ENCODE results near the gene MMP12. TPM values are rescaled to one million over a fixed set of nuclear protein-coding genes. Genes with fewer than 3 reads are reported as not detected.

Gene MMP12
- total RNA-seq (not detected), polyA plus RNA-seq (not detected)

DNA sequence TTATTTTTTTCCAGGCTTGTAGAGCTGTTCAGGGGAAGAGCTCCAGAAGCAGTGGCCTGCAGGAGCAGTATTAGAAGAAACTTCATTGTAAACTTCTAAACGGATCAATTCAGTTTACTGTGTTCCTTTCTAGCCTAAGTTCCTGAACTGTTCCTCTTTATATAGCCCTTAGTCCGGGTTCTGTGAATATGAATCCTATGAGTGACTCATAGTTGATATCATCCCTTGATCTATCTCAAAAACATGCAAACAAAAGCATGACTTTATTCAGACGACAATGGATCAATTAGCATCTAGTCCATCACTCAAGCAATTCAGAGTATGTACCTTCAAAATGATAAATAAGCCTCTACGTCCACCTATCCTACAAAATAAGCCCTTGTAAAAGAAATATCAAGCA is at the start of gene MMP12:
MMP12 (minus strand) TSS at position 131 of the 400 bp plus-strand sequence; CDS start at position 86, 45 bp downstream.
- DNase-seq = no peak
- no peak within 1 kb of the TSS for H3K4me3 ChIP-seq (ENCODE audit: low read length in 2 of 2)
- no peaks in the 10 kb centered on the region for H3K27me3 ChIP-seq (ENCODE audit: insufficient read depth, low read length)
- no peak within 1 kb of the TSS for H3K27ac ChIP-seq (ENCODE audit: low read depth, low read length)
- no peak within 1 kb of the TSS for H3K27ac Mint-ChIP-seq
- ChIA-PET POLR2A (ENCODE audit: partially characterized antibody) (no interaction called here), CTCF (ENCODE audit: partially characterized antibody) (interaction anchor here (1.4 kb wide), 1 partner anchor 66 kb away, joined by 4 read pairs; no protein-coding TSS in a partner anchor)
- no peaks in the 10 kb centered on the region for H3K36me3 ChIP-seq (ENCODE audit: insufficient read depth, low read length)
- peaks cover 0 to 5% of the 10 kb centered on the region in 2 donors for H3K27me3 Mint-ChIP-seq
- no peaks in the 10 kb centered on the region for H3K4me1 ChIP-seq (ENCODE audit: insufficient read depth, low read length)
- H3K36me3 Mint-ChIP-seq = no peaks in the 10 kb centered on the region
- no peak within 1 kb of the TSS for H3K4me3 Mint-ChIP-seq
- no peaks in the 10 kb centered on the region for H3K9me3 ChIP-seq (ENCODE audit: control insufficient read depth in 1 of 2, low read length in 2 of 2)
- intact Hi-C loops (cut with micrococcal nuclease) = no loop called here
- H3K9me3 Mint-ChIP-seq = no peaks in the 10 kb centered on the region
- H3K4me1 Mint-ChIP-seq = no peaks in the 10 kb centered on the region

DNA sequence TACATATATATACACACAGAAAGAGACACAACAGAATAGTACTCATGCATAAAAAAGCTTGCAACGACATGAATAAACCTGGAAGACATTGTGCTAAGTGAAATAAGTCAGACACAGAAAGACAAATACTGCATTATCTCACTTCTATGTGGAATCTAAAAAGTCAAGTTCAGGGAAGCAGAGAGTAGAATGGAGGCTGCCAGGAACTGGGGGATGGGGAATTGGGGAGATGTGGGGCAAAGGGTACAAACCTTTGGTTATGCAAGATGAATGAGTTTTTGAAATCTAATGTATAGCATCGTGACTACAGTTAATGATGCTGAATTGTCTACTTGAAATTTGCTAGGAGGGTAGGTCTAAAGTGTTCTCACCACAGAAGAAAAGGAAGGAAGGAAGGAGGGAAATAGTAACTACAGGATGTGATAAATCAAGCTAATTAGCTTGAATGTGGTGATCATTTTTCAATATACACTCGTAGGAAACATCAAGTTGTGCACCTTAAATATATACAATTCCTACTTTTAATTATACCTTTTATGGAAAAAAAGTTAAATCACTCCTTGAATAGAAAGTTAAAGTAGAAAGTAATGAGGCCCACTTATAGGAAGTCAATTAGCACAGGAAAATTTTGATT is 46.9 kb upstream of the MMP12 start:
- ChIA-PET POLR2A (ENCODE audit: partially characterized antibody) (no interaction called here), CTCF (ENCODE audit: partially characterized antibody) (interaction anchor here (1.0 kb wide), 1 partner anchor 10 kb away, joined by 3 read pairs; no protein-coding TSS in a partner anchor)
- Histone ChIP-seq H3K36me3 (ENCODE audit: insufficient read depth, low read length) (no peaks in the 10 kb centered on the region), H3K27me3 (ENCODE audit: insufficient read depth, low read length) (no peaks in the 10 kb centered on the region), H3K9me3 (ENCODE audit: control insufficient read depth in 1 of 2, low read length in 2 of 2) (no peaks in the 10 kb centered on the region), H3K4me1 (ENCODE audit: insufficient read depth, low read length) (no peaks in the 10 kb centered on the region), H3K4me3 (ENCODE audit: low read length in 2 of 2) (no peak overlapping the region), H3K27ac (ENCODE audit: low read depth, low read length) (no peak overlapping the region)
- no peak overlapping the region for H3K4me3 Mint-ChIP-seq
- DNase-seq = no peak
- H3K36me3 Mint-ChIP-seq = no peaks in the 10 kb centered on the region
- H3K27me3 Mint-ChIP-seq = peaks cover 3 to 6% of the 10 kb centered on the region in 2 donors
- intact Hi-C loops (cut with micrococcal nuclease) = no loop called here
- no peak overlapping the region for H3K27ac Mint-ChIP-seq
- H3K4me1 Mint-ChIP-seq = peaks cover 0 to 7% (median 4%) of the 10 kb centered on the region in 4 donors
- H3K9me3 Mint-ChIP-seq = no peaks in the 10 kb centered on the region

DNA sequence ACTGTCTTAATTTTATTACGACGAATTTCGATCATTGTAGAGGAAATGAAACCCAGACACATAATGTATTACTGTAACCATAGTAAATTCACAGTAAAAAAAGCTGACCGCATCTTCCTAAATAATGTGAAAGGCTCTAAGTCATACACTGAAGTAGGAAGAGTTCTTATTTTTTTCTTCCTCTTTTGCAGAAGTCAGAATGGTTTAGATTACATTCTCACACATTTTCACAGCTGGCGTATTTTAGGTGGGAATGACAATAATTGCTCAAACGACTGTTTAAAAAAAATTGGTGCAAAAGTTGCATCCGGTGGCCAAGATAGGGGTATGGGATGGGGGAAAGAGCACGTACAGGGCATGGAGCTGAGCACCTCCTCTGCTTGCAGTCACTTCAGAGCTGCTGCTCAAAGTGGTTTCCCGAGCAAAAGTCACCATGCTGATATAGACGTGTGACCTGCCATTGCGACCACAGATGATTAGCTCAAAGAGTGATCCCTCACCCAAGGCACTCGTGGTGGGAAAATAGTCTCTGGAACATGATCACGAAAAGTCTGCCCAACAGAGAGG is 45.4 kb upstream of the MMP12 start:
- no peak overlapping the region for H3K27ac Mint-ChIP-seq
- H3K4me3 Mint-ChIP-seq = peak overlapping the region in 3 of 8 donors; percentile 21 to 45 (median 22)
- no peak for DNase-seq

DNA sequence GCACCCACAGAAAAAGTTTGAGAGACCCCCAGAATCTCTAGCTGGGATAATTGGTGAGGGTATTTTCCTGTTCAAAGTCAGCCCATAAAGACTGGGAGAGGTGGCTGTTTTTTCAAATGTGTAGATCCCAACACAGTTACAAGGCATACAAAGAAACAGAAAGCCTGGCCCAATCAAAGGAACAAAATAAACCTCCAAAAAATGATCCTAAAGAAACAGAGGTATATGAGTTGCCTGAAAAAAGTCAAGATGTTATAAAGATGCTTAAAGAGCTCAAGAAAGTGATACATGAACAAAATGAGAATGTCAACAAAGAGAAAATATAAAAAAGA is 40.2 kb upstream of the MMP12 start:
- Mint-ChIP-seq H3K9me3 (no peaks in the 10 kb centered on the region), H3K36me3 (no peaks in the 10 kb centered on the region), H3K27me3 (peaks cover 1 to 2% of the 10 kb centered on the region in 2 donors), H3K4me1 (peaks cover 0 to 1% (median under 1%) of the 10 kb centered on the region in 4 donors), H3K4me3 (no peak overlapping the region), H3K27ac (no peak overlapping the region)
- intact Hi-C loops (cut with micrococcal nuclease) = no loop called here
- ChIA-PET POLR2A (ENCODE audit: partially characterized antibody) (no interaction called here), CTCF (ENCODE audit: partially characterized antibody) (interaction anchor here (1.1 to 1.5 kb wide), 2 partner anchors 19 to 26 kb away, joined by 4 to 10 read pairs; no protein-coding TSS in a partner anchor)
- H3K27ac ChIP-seq (ENCODE audit: low read depth, low read length) = no peak overlapping the region
- no peaks in the 10 kb centered on the region for H3K4me1 ChIP-seq (ENCODE audit: insufficient read depth, low read length)
- no peak for DNase-seq
- no peaks in the 10 kb centered on the region for H3K27me3 ChIP-seq (ENCODE audit: insufficient read depth, low read length)
- no peak overlapping the region for H3K4me3 ChIP-seq (ENCODE audit: low read length in 2 of 2)
- H3K9me3 ChIP-seq (ENCODE audit: control insufficient read depth in 1 of 2, low read length in 2 of 2) = no peaks in the 10 kb centered on the region
- H3K36me3 ChIP-seq (ENCODE audit: insufficient read depth, low read length) = no peaks in the 10 kb centered on the region

More for the DNA sequence above, 45.4 kb upstream of the MMP12 start:
- H3K4me3 ChIP-seq (ENCODE audit: low read length in 2 of 2) = no peak overlapping the region
- no peaks in the 10 kb centered on the region for H3K27me3 ChIP-seq (ENCODE audit: insufficient read depth, low read length)
- ChIA-PET CTCF (ENCODE audit: partially characterized antibody) (interaction anchor here (1.2 to 1.5 kb wide), 2 partner anchors 9 to 21 kb away, joined by 4 read pairs; no protein-coding TSS in a partner anchor), POLR2A (ENCODE audit: partially characterized antibody) (no interaction called here)
- Mint-ChIP-seq H3K36me3 (no peaks in the 10 kb centered on the region), H3K4me1 (peaks cover 0 to 7% (median 4%) of the 10 kb centered on the region in 4 donors), H3K27me3 (peaks cover 3 to 6% of the 10 kb centered on the region in 2 donors), H3K9me3 (no peaks in the 10 kb centered on the region)
- H3K4me1 ChIP-seq (ENCODE audit: insufficient read depth, low read length) = no peaks in the 10 kb centered on the region
- H3K27ac ChIP-seq (ENCODE audit: low read depth, low read length) = no peak overlapping the region
- no peaks in the 10 kb centered on the region for H3K36me3 ChIP-seq (ENCODE audit: insufficient read depth, low read length)
- intact Hi-C loops (cut with micrococcal nuclease) = no loop called here
- H3K9me3 ChIP-seq (ENCODE audit: control insufficient read depth in 1 of 2, low read length in 2 of 2) = no peaks in the 10 kb centered on the region

DNA sequence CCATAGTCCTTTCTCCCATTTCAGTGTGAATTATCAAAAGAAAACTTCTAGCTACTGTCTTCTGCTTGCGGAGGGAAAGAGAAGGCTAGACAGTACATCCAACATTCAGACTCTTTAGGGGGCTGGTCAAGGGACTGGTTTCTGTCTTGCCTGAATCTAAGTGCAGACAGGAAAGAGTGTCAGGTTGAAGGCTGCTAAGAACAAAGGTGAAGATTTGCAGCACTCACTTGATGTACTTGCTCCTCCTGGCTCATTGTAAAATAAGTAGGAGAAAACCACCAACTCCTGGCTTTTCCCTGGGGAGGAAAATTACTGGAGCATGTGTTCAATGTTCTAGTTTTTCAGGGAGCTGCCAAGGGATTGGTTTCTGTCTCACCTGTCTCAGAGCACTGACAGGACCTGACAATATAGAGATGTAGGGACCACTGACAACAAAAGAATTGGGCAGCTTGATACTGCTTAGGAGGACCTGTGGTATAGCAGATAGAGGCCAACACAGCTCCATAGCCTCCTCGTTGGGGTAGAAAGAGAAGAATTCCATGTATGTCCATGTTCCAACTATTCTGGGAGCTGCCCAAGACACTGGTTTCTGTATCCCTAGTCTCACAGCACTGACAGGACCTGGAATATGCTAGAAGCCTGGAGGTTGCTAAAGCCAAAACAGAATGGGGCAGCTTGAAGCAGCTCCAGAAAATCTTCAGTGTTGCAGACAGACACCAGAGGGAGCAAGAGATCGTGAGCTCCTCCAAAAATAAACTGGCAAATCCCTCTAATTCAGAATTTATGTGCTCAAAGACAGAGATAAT is 39.7 kb upstream of the MMP12 start:
- H3K4me1 ChIP-seq (ENCODE audit: insufficient read depth, low read length) = no peaks in the 10 kb centered on the region
- POLR2A ChIA-PET (ENCODE audit: partially characterized antibody) = no interaction called here
- intact Hi-C loops (cut with micrococcal nuclease) = no loop called here
- DNase-seq = no peak
- H3K36me3 Mint-ChIP-seq = no peaks in the 10 kb centered on the region
- no peak overlapping the region for H3K4me3 Mint-ChIP-seq
- no peaks in the 10 kb centered on the region for H3K4me1 Mint-ChIP-seq
- no peaks in the 10 kb centered on the region for H3K36me3 ChIP-seq (ENCODE audit: insufficient read depth, low read length)
- no peak overlapping the region for H3K27ac ChIP-seq (ENCODE audit: low read depth, low read length)
- H3K27me3 Mint-ChIP-seq = peaks cover 1 to 2% of the 10 kb centered on the region in 2 donors
- H3K4me3 ChIP-seq (ENCODE audit: low read length in 2 of 2) = no peak overlapping the region
- H3K27me3 ChIP-seq (ENCODE audit: insufficient read depth, low read length) = no peaks in the 10 kb centered on the region
- peaks cover 0 to under 1% (median 0%) of the 10 kb centered on the region in 8 donors for H3K9me3 Mint-ChIP-seq
- H3K27ac Mint-ChIP-seq = no peak overlapping the region
- no peaks in the 10 kb centered on the region for H3K9me3 ChIP-seq (ENCODE audit: control insufficient read depth in 1 of 2, low read length in 2 of 2)
- CTCF ChIA-PET (ENCODE audit: partially characterized antibody) = interaction anchor here (1.1 to 1.5 kb wide), 2 partner anchors 18 to 27 kb away, joined by 4 to 10 read pairs; no protein-coding TSS in a partner anchor

DNA sequence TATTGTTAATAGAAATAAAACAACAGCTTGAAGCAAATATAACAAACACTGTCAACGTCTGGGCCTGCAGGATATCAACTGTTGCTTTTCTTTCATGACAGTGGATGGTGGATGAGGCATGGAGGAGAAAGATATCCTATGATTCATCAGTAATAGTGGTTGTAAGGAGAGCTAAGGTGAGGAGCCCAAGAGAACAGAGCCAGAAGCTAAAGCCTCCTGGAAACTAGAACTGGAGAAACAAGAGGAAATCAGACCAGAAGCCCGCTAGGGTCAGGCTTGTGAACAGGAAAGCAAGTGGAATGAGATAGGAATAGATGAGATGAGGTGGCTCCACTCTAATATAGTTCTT is 37.7 kb upstream of the MMP12 start:
- Mint-ChIP-seq H3K9me3 (peaks cover 0 to 2% (median 0%) of the 10 kb centered on the region in 8 donors), H3K27me3 (peaks cover 3 to 4% of the 10 kb centered on the region in 2 donors), H3K27ac (no peak overlapping the region), H3K4me3 (no peak overlapping the region), H3K4me1 (no peaks in the 10 kb centered on the region), H3K36me3 (no peaks in the 10 kb centered on the region)
- H3K9me3 ChIP-seq (ENCODE audit: control insufficient read depth in 1 of 2, low read length in 2 of 2) = no peaks in the 10 kb centered on the region
- DNase-seq = no peak
- no peak overlapping the region for H3K27ac ChIP-seq (ENCODE audit: low read depth, low read length)
- no peaks in the 10 kb centered on the region for H3K27me3 ChIP-seq (ENCODE audit: insufficient read depth, low read length)
- intact Hi-C loops (cut with micrococcal nuclease) = no loop called here
- no peaks in the 10 kb centered on the region for H3K4me1 ChIP-seq (ENCODE audit: insufficient read depth, low read length)
- no peak overlapping the region for H3K4me3 ChIP-seq (ENCODE audit: low read length in 2 of 2)
- POLR2A ChIA-PET (ENCODE audit: partially characterized antibody) = no interaction called here
- CTCF ChIA-PET (ENCODE audit: partially characterized antibody) = interaction anchor here (1.6 kb wide), 1 partner anchor 9 kb away, joined by 3 read pairs; no protein-coding TSS in a partner anchor
- H3K36me3 ChIP-seq (ENCODE audit: insufficient read depth, low read length) = no peaks in the 10 kb centered on the region
